Suprapubic skin (tissue), 4 donors: Measurements from ENCODE around the gene SPATA19. TPM values are rescaled to one million over a fixed set of nuclear protein-coding genes. Genes with fewer than 3 reads are reported as not detected.

Experiments
- DNase-seq, 2 donors: peaks; one replicate each; pipeline ENCODE4 v3.0.0-alpha.2; 2019; ENCODE audit warnings: low spot score in 2 of 2
- H3K27ac ChIP-seq: fragments of 200-600 bp; sonication (generic); one replicate; pipeline ENCODE4 v1.5.1; 2019
- H3K27me3 ChIP-seq: fragments of 200-600 bp; sonication (generic); one replicate; pipeline ENCODE4 v1.5.1; 2019
- H3K36me3 ChIP-seq: fragments of 200-600 bp; sonication (generic); one replicate; pipeline ENCODE4 v1.5.1; 2019
- H3K4me1 ChIP-seq: fragments of 200-600 bp; sonication (generic); one replicate; pipeline ENCODE4 v1.5.1; 2019
- H3K4me3 ChIP-seq: fragments of 200-600 bp; sonication (generic); one replicate; pipeline ENCODE4 v1.5.1; 2019; ENCODE audit warnings: mild to moderate bottlenecking
- H3K9me3 ChIP-seq: fragments of 200-600 bp; sonication (generic); one replicate; pipeline ENCODE4 v1.5.1; 2019
- CTCF ChIP-seq, 2 donors: fragments of 200-600 bp in 1 of 2; fragments of 450-650 bp in 1 of 2; sonication (generic) in 1 of 2; IDR thresholded peaks; one replicate each; pipeline ENCODE4 v1.5.1; 2016 to 2019; ENCODE audit warnings: antibody characterized with exemption in 2 of 2, mild to moderate bottlenecking in 1 of 2, moderate library complexity in 1 of 2
- EP300 ChIP-seq: sonication (generic); formaldehyde crosslinking; IDR thresholded peaks from one replicate; pipeline ENCODE4 v1.6.1; 2017; ENCODE audit warnings: antibody characterized with exemption
- POLR2A ChIP-seq, 2 donors: fragments of 450-650 bp; IDR thresholded peaks; one replicate each; pipeline ENCODE4 v1.6.1; 2017; ENCODE audit warnings: antibody characterized with exemption in 2 of 2, mild to moderate bottlenecking in 2 of 2, moderate library complexity in 2 of 2
- POLR2AphosphoS5 ChIP-seq, 3 donors: sonication (generic); formaldehyde crosslinking; IDR thresholded peaks; one replicate each; pipeline ENCODE4 v1.6.1; 2017; ENCODE audit warnings: antibody characterized with exemption in 3 of 3
- WGBS: methylation state at CpG from one replicate; pipeline ENCODE4 v1.1.5; 2018; 5-methylcytosine and 5-hydroxymethylcytosine counted together
- total RNA-seq, 4 donors: library from RNA; depleted of rRNA; stranded (reverse); fragments of >200 nt; gene quantifications; one replicate each; pipeline ENCODE4 v1.1.0, GENCODE V29; 2016

Gene SPATA19
- total RNA-seq, 4 donors from 2014 or later: not detected

DNA sequence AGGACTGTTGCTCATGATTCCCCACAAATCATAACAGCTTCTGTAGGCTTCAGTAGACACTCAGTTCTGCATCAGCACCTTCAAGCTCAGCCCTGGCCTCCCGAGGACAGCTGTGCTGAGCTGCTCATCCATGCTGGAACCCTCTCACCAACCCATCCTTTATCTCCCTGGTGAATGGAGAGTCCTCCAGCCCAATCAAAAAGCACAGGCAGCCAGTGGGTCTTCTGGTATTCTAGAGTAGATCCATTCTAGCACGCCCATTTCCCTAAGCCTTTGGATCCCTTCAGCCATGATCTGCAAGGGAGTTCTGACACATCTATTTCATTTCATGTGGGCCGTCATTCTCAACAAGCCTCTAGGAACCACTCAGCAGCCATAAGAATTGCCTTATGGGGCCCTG is 44.6 kb upstream of the SPATA19 start:
- H3K9me3 ChIP-seq: no peaks in the 10 kb centered on the region
- H3K36me3 ChIP-seq: no peaks in the 10 kb centered on the region
- H3K27ac ChIP-seq: no peak overlapping the region
- DNase-seq: no peak
- 88% methylated on average over 3 of the region's 3 CpGs for WGBS
- no peaks in the 10 kb centered on the region for H3K4me1 ChIP-seq
- no peak for TF ChIP-seq POLR2A (IDR thresholded peaks at IDR 0.05)
- TF ChIP-seq CTCF (IDR thresholded peaks at IDR 0.05): no peak
- TF ChIP-seq EP300: no peak
- TF ChIP-seq POLR2AphosphoS5 (IDR thresholded peaks at IDR 0.05): no peak
- no peak overlapping the region for H3K4me3 ChIP-seq
- H3K27me3 ChIP-seq: peaks cover 3% of the 10 kb centered on the region

DNA sequence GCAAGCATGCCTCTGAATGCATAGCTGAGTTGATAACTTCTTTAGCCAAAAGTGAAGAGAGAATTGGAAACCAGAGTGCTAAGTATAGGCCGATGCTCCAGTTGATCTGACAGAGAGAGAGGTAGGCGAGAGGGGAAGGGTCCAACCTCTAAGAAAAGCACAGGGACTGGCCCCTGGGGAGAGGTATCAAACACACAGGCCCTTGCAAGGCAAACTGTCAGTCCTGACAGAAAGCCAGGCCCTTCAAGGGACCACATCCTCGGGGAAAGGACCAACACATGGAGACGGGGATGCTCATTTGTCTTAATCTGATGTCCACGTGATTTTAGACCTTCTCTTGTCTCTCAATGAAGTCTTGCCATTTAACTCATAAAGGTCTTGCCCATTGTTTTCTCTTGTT is 43.9 kb upstream of the SPATA19 start:
- no peak for DNase-seq
- WGBS: 79% methylated on average over 5 of the region's 5 CpGs
- Histone ChIP-seq H3K9me3 (no peaks in the 10 kb centered on the region), H3K27me3 (peaks cover 3% of the 10 kb centered on the region), H3K4me3 (no peak overlapping the region), H3K36me3 (no peaks in the 10 kb centered on the region), H3K27ac (no peak overlapping the region), H3K4me1 (no peaks in the 10 kb centered on the region)
- no peak for TF ChIP-seq EP300
- TF ChIP-seq POLR2AphosphoS5 (IDR thresholded peaks at IDR 0.05): no peak
- no peak for TF ChIP-seq CTCF (IDR thresholded peaks at IDR 0.05)
- TF ChIP-seq POLR2A (IDR thresholded peaks at IDR 0.05): no peak

- DNase-seq: no peak
- Histone ChIP-seq H3K27ac (no peak overlapping the region), H3K4me1 (no peaks in the 10 kb centered on the region), H3K36me3 (no peaks in the 10 kb centered on the region), H3K27me3 (peaks cover 3% of the 10 kb centered on the region), H3K4me3 (no peak overlapping the region), H3K9me3 (no peaks in the 10 kb centered on the region)
- no peak for TF ChIP-seq POLR2AphosphoS5 (IDR thresholded peaks at IDR 0.05)
- TF ChIP-seq POLR2A (IDR thresholded peaks at IDR 0.05): no peak
- TF ChIP-seq CTCF (IDR thresholded peaks at IDR 0.05): no peak
- no peak for TF ChIP-seq EP300
- WGBS: 69% methylated on average over 5 of the region's 5 CpGs
Measured at GRCh38 chr11:133887692-133888332, 42.5 kb upstream of the SPATA19 start.

DNA sequence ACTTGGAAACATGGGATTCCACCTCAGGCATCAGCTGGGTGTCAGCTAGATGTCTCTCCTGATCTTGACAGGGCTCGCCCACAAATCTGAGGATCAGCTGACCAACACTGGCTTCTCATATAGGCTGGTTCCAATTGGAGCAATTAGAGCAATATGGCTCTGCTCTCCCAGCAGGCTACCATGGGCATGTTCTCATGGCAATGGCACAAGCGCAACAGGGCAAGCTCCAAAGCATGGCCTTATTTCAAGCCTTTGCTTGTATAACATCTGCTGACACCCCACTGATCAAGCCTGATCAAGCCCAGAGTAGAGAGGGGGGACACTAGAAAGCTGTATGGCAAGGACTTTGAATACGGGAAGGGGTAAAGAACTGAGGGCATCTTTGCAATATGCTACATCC is 40.7 kb upstream of the SPATA19 start:
- Histone ChIP-seq H3K4me3 (no peak overlapping the region), H3K36me3 (no peaks in the 10 kb centered on the region), H3K27me3 (peaks cover 3% of the 10 kb centered on the region), H3K4me1 (no peaks in the 10 kb centered on the region), H3K27ac (no peak overlapping the region), H3K9me3 (no peaks in the 10 kb centered on the region)
- TF ChIP-seq EP300 (no peak), CTCF (IDR thresholded peaks at IDR 0.05) (no peak), POLR2A (IDR thresholded peaks at IDR 0.05) (no peak), POLR2AphosphoS5 (IDR thresholded peaks at IDR 0.05) (no peak)
- WGBS: 80% methylated on average over 3 of the region's 3 CpGs
- peak in 1 of 2 donors; percentile 37 for DNase-seq

- Histone ChIP-seq H3K36me3 (no peaks in the 10 kb centered on the region), H3K27me3 (no peaks in the 10 kb centered on the region), H3K27ac (no peak overlapping the region), H3K9me3 (no peaks in the 10 kb centered on the region), H3K4me1 (no peaks in the 10 kb centered on the region), H3K4me3 (no peak overlapping the region)
- WGBS: 0% methylated on average over 1 of the region's 1 CpG
- no peak for DNase-seq
- TF ChIP-seq POLR2A (IDR thresholded peaks at IDR 0.05): no peak
- TF ChIP-seq POLR2AphosphoS5 (IDR thresholded peaks at IDR 0.05): no peak
- TF ChIP-seq EP300: no peak
- no peak for TF ChIP-seq CTCF (IDR thresholded peaks at IDR 0.05)
Measured at GRCh38 chr11:133872160-133872559, 26.8 kb upstream of the SPATA19 start.
